B cell (primary cell): ENCODE measurements around the gene C12orf57. TPM values are rescaled to one million over a fixed set of nuclear protein-coding genes. Genes with fewer than 3 reads are reported as not detected.

ENCODE experiments used
- ATAC-seq: fragments of 200-7000 bp; cut with Tn5 transposase; one replicate; pipeline ENCODE4 v1.10.0; 2021; ENCODE audit warnings: low read depth, mild to moderate bottlenecking, moderate number of reproducible peaks, moderate library complexity
- CTCF ChIA-PET: fragments of 350-600 bp; sonication (Branson Sonifier 250); formaldehyde crosslinking; loops from one replicate; lab custom pipeline; 2021; ENCODE audit warnings: antibody characterized with exemption, inconsistent platforms; lab: Charles Lee
- POLR2A ChIA-PET: fragments of 350-600 bp; sonication (Branson Sonifier 250); formaldehyde crosslinking; loops from one replicate; lab custom pipeline; 2021; ENCODE audit warnings: antibody characterized with exemption; lab: Charles Lee
- DNase-seq: peaks from one replicate; pipeline ENCODE4 v3.0.0; 2013
- H2AFZ ChIP-seq: 2 replicates; pipeline ENCODE4 v1.6.1; 2012; ENCODE audit warnings: mild to moderate bottlenecking, low read depth, low read length; ENCODE audit not compliant: insufficient read depth, poor library complexity, severe bottlenecking
- H3K27ac ChIP-seq, 2 donors: 1 replicate in 1 of 2; 2 replicates in 1 of 2; pipeline ENCODE4 v1.5.1; 2012 to 2013; ENCODE audit warnings: low read length in 2 of 2, mild to moderate bottlenecking in 2 of 2, moderate library complexity in 1 of 2
- H3K27me3 ChIP-seq, 4 experiments: fragments of 200-600 bp in 1 of 4; sonication (generic) in 1 of 4; replicated peaks in 1 of 4; 1 replicate in 2 of 4; 2 replicates in 2 of 4; pipeline versions ENCODE4 v1.6.1 to v1.7.0; 2013 to 2016; ENCODE audit warnings: low read length in 3 of 4, mild to moderate bottlenecking in 2 of 4, mixed read lengths in 1 of 4, moderate library complexity in 1 of 4; ENCODE audit not compliant: insufficient read depth in 4 of 4, control insufficient read depth in 3 of 4; ENCODE audit errors: control extremely low read depth in 1 of 4
- H3K36me3 ChIP-seq, 2 experiments: replicated peaks in 1 of 2; 1 replicate in 1 of 2; 2 replicates in 1 of 2; pipeline versions ENCODE4 v1.6.1 to v1.7.1; 2013; ENCODE audit warnings: low read length in 1 of 2; ENCODE audit not compliant: insufficient read depth in 2 of 2, control insufficient read depth in 1 of 2; ENCODE audit errors: control extremely low read depth in 1 of 2, extremely low read depth in 1 of 2
- H3K4me1 ChIP-seq, 2 donors: fragments of 200-600 bp in 1 of 2; sonication (generic) in 1 of 2; 1 replicate in 1 of 2; 2 replicates in 1 of 2; pipeline versions ENCODE4 v1.5.1 to v1.6.1; 2013 to 2017; ENCODE audit warnings: low read length in 2 of 2; ENCODE audit not compliant: control insufficient read depth in 2 of 2, insufficient read depth in 2 of 2
- H3K4me2 ChIP-seq: replicated peaks from 2 replicates; pipeline ENCODE3; 2012; ENCODE audit warnings: mild to moderate bottlenecking, low read depth, low read length; ENCODE audit not compliant: poor library complexity, severe bottlenecking
- H3K4me3 ChIP-seq, 5 experiments: fragments of 200-600 bp in 1 of 5; sonication (generic) in 1 of 5; 1 replicate in 3 of 5; 2 replicates in 2 of 5; pipeline versions ENCODE4 v1.5.1 to v1.7.0; 2011 to 2016; ENCODE audit warnings: low read length in 4 of 5, mild to moderate bottlenecking in 4 of 5, low read depth in 2 of 5, control low read depth in 1 of 5, moderate library complexity in 1 of 5; ENCODE audit not compliant: insufficient read depth in 1 of 5; ENCODE audit errors: control extremely low read depth in 1 of 5, extremely low read depth in 1 of 5
- H3K79me2 ChIP-seq: fragments of 200-600 bp; sonication (generic); one replicate; pipeline ENCODE4 v1.6.0; 2016; ENCODE audit warnings: low read length; ENCODE audit not compliant: control insufficient read depth, insufficient read depth
- H3K9ac ChIP-seq: fragments of 200-600 bp; sonication (generic); 2 replicates; pipeline ENCODE4 v1.6.1; 2017; ENCODE audit warnings: mild to moderate bottlenecking, low read length, moderate library complexity
- H3K9me3 ChIP-seq, 3 donors: one replicate each; pipeline versions ENCODE4 v1.6.1 to v1.7.1; 2013; ENCODE audit warnings: low read length in 2 of 3; ENCODE audit not compliant: control insufficient read depth in 2 of 3, insufficient read depth in 1 of 3; ENCODE audit errors: control extremely low read depth in 1 of 3
- H4K20me1 ChIP-seq: 2 replicates; pipeline ENCODE4 v1.6.0; 2012; ENCODE audit warnings: mild to moderate bottlenecking, low read length; ENCODE audit not compliant: insufficient read depth, control insufficient read depth, poor library complexity, severe bottlenecking
- H3K27ac Mint-ChIP-seq: one replicate; pipeline ENCODE4 v1.8.0; 2021; ENCODE audit warnings: mixed read lengths
- H3K27me3 Mint-ChIP-seq: one replicate; pipeline ENCODE4 v1.8.0; 2021; ENCODE audit warnings: mixed read lengths
- H3K4me1 Mint-ChIP-seq: one replicate; pipeline ENCODE4 v1.8.0; 2021; ENCODE audit warnings: mixed read lengths
- H3K4me3 Mint-ChIP-seq: one replicate; pipeline ENCODE4 v1.8.0; 2021; ENCODE audit warnings: mixed read lengths
- H3K9me3 Mint-ChIP-seq: one replicate; pipeline ENCODE4 v1.8.0; 2022; ENCODE audit warnings: mixed read lengths; ENCODE audit not compliant: insufficient read depth
- CTCF ChIP-seq: fragments of 200-600 bp; IDR thresholded peaks from one replicate; pipeline ENCODE4 v1.8.0; 2022; ENCODE audit warnings: antibody characterized with exemption, mild to moderate bottlenecking
- EZH2 ChIP-seq: IDR thresholded peaks from 2 replicates; pipeline ENCODE4 v1.6.1; 2012; ENCODE audit warnings: borderline replicate concordance, low read depth, mild to moderate bottlenecking, moderate library complexity, low read length; ENCODE audit not compliant: insufficient read depth, poor library complexity, severe bottlenecking
- WGBS: methylation state at CpG from one replicate; pipeline ENCODE4 v1.1.5; 2013; ENCODE audit warnings: missing lambda C conversion rate; ENCODE audit not compliant: insufficient coverage; 5-methylcytosine and 5-hydroxymethylcytosine counted together
- intact Hi-C: fragments of 100-400 bp; cut with micrococcal nuclease; formaldehyde crosslinking; loops from one replicate; pipeline ENCODE4 v1.10.0; 2022
- polyA plus RNA-seq: library from polyadenylated mRNA; depleted of rRNA; stranded (reverse); fragments of >200 nt; gene quantifications from 2 replicates; pipeline ENCODE4 v1.2.3, GENCODE V29; 2012
- total RNA-seq, 2 donors: library from RNA; stranded (reverse); fragments of 120-200 nt in 1 of 2; gene quantifications; 1 replicate in 1 of 2; 2 replicates in 1 of 2; pipeline versions ENCODE4 v1.2.3 to v1.2.4, GENCODE V29; 2013 to 2022

C12orf57 gene
- total and polyA plus RNA-seq, 2 donors (not counting 1 experiment from before 2014, with no cell fraction given) = 90.9 to 460 TPM

- 76% methylated on average over 16 of the region's 21 CpGs for WGBS
- peak overlapping the region; percentile 88 to 98 (median 92) for H3K4me3 ChIP-seq
- H3K4me1 Mint-ChIP-seq = peaks cover 89% of the 10 kb centered on the region
- no peaks in the 10 kb centered on the region for H3K27me3 Mint-ChIP-seq
- peak overlapping the region; percentile 98 for H3K27ac Mint-ChIP-seq
- peak overlapping the region; percentile 98 for H3K4me3 Mint-ChIP-seq
- no peak overlapping the region for H2AFZ ChIP-seq
- no peaks in the 10 kb centered on the region for H3K9me3 Mint-ChIP-seq
- no peak for TF ChIP-seq EZH2
- peak overlapping the region; percentile 92 for H3K4me2 ChIP-seq
- peak overlapping the region; percentile 84 to 99 for H3K27ac ChIP-seq
- peak overlapping the region; percentile 95 for H3K9ac ChIP-seq
- peaks cover 0 to 77% of the 10 kb centered on the region in 2 experiments for H3K36me3 ChIP-seq
- ChIA-PET CTCF (interaction anchor here (3.5 to 13.5 kb wide), 2 partner anchors 9 to 10 kb away, joined by 17 to 944 read pairs; partner anchors contain the start of genes C12orf57, PTPN6 and RNU7-1), POLR2A (interaction anchor here (1.5 to 18.2 kb wide), 2 partner anchors 10 kb away, joined by 3 to 662 read pairs; partner anchors contain the start of genes C12orf57, PTPN6 and RNU7-1)
- no peak for DNase-seq
- H3K9me3 ChIP-seq = no peaks in the 10 kb centered on the region
- intact Hi-C loops = loop anchor here (1.0 kb wide), 1 partner anchor 8 kb away; no protein-coding TSS in a partner anchor
- no peaks in the 10 kb centered on the region for H3K27me3 ChIP-seq
- H3K4me1 ChIP-seq = peaks cover 71 to 76% of the 10 kb centered on the region in 2 donors
- peaks cover 62% of the 10 kb centered on the region for H4K20me1 ChIP-seq
- no peak for ATAC-seq
- peaks cover 95% of the 10 kb centered on the region for H3K79me2 ChIP-seq
Measured at GRCh38 chr12:6954316-6955107, 10.7 kb downstream of the C12orf57 start.

DNA sequence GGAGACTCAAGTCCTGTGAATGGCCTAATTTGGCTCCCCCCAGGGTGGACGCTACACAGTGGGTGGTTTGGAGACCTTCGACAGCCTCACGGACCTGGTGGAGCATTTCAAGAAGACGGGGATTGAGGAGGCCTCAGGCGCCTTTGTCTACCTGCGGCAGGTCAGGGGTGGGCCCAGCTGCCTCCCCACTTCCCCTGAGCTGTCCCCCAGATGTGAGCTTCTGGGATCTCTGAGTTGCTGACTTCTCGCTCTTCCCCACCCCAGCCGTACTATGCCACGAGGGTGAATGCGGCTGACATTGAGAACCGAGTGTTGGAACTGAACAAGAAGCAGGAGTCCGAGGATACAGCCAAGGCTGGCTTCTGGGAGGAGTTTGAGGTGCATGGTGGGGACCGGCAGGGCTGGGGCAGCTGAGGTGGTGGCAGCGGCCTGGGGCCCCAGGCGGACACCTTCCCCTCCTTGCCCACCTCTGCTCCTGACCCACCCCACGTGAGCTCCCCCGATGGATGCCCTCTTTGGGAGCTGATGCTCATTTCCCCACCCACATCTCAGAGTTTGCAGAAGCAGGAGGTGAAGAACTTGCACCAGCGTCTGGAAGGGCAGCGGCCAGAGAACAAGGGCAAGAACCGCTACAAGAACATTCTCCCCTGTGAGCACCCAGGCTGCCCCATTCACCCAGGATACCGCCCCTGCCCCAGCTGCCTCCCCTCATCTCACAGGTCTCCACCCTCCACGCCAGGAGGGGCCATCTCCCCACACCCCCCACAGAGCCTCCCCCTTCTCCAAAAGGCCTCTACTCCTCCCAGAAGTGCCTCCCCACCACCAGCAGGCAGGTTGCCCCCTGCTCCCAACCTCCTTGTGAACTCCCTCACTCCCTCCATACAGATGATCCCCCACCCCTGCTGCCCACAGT lies 11.5 kb downstream of the C12orf57 start:
- peaks cover 96% of the 10 kb centered on the region for H3K79me2 ChIP-seq
- no peaks in the 10 kb centered on the region for H3K27me3 Mint-ChIP-seq
- intact Hi-C loops = no loop called here
- H3K27ac ChIP-seq = peak overlapping the region; percentile 95 to 99
- 64% methylated on average over 15 of the region's 22 CpGs for WGBS
- H3K9me3 ChIP-seq = no peaks in the 10 kb centered on the region
- peak overlapping the region; percentile 98 for H3K4me3 Mint-ChIP-seq
- no peaks in the 10 kb centered on the region for H3K9me3 Mint-ChIP-seq
- H3K4me1 Mint-ChIP-seq = peaks cover 89% of the 10 kb centered on the region
- peaks cover 64% of the 10 kb centered on the region for H4K20me1 ChIP-seq
- TF ChIP-seq CTCF (no peak), EZH2 (no peak)
- H3K4me1 ChIP-seq = peaks cover 71 to 76% of the 10 kb centered on the region in 2 donors
- H3K9ac ChIP-seq = peak overlapping the region; percentile 95
- POLR2A ChIA-PET = interaction anchor here (1.5 to 18.2 kb wide), 2 partner anchors 9 to 11 kb away, joined by 3 to 662 read pairs; partner anchors contain the start of genes C12orf57, PTPN6 and RNU7-1
- no peak for DNase-seq
- CTCF ChIA-PET = interaction anchor here (1.4 to 13.5 kb wide), 4 partner anchors 9 to 84 kb away, joined by 3 to 944 read pairs (median 64); partner anchors contain the start of genes C12orf57, PTPN6, RNU7-1 and SPSB2
- H3K36me3 ChIP-seq = peaks cover 0 to 85% of the 10 kb centered on the region in 2 experiments
- H3K4me3 ChIP-seq = peak overlapping the region in 4 of 5 experiments; percentile 88 to 98 (median 95)
- no peaks in the 10 kb centered on the region for H3K27me3 ChIP-seq
- H3K4me2 ChIP-seq = peak overlapping the region; percentile 92
- peak overlapping the region; percentile 98 for H3K27ac Mint-ChIP-seq
- ATAC-seq = no peak
- H2AFZ ChIP-seq = no peak overlapping the region
